Right renal pelvis (tissue), 4 donors: ENCODE results near the gene CAPZA2. TPM values are rescaled to one million over a fixed set of nuclear protein-coding genes. Genes with fewer than 3 reads are reported as not detected.

Experiments
- DNase-seq, 4 donors: peaks; one replicate each; pipeline ENCODE4 v3.0.0-alpha.2; 2013; ENCODE audit warnings: low read depth in 4 of 4, low spot score in 3 of 4, missing footprints in 1 of 4
- polyA plus RNA-seq, 4 donors: library from polyadenylated mRNA; unstranded; fragments of 120-200 nt; gene quantifications; one replicate each; pipeline ENCODE4 v1.2.1, GENCODE V29; 2013; ENCODE audit not compliant: insufficient read length in 4 of 4

The CAPZA2 gene
- polyA plus RNA-seq, 4 donors: 182 to 227 (median 226) TPM

DNA sequence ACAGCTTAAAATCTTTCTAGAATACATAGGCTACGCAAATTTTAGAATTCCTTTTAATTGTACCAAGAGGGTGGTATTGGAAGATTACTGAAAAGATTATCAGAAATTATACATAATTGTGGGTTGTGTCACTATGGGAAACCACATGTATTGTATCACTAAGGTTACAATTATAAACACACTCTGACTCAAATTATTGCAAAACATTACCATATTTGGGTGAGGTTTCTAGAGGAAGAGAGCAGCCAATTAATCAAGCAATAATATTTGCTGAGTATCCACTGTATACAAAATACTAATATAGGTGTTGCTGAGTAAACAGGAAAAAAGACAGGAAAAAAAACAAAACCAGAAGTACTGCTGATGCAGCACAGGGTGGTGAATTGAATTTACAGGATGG lies 3.1 kb upstream of the CAPZA2 start:
- no peak for DNase-seq

GRCh38 chr7:116861717-116862116 lies 670 bp upstream of the CAPZA2 start:
- DNase-seq: no peak

DNA sequence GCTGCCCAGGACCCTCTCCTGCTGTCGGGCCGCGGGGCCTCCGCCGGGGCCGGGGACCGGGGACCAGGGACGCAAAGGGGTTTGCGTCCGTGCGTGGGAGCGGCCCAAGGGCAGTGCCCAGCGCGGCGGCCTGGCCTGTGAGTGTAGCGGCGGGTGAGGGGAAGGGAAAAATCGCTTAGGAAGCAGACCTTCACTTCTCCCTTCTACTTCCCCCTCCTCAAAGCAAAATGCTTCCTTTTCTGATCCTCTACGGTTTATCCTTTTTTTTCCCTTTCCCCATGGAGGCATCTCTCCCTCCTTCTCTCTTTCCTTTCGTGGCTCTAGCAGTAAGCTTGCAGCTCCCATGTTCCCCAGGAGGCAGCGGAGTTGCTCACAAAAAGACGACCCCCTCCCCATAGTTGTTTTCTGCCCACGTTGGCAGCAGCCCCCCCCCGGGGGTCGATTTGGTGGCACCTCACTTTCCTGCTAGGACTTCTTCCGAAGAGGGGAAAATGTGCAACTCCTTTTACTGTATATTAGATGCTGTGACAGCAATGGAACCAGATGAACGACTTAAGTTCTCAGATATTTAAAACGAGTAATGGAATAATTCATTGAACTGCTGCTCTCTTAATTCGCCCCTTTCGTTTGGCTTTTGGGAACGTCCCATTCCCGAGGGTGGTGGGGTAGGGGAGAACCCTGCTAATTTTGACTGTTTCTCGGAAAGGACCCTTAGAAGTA lies 724 bp downstream of the CAPZA2 start:
- DNase-seq: peak; percentile 28 to 57 (median 44)

DNA sequence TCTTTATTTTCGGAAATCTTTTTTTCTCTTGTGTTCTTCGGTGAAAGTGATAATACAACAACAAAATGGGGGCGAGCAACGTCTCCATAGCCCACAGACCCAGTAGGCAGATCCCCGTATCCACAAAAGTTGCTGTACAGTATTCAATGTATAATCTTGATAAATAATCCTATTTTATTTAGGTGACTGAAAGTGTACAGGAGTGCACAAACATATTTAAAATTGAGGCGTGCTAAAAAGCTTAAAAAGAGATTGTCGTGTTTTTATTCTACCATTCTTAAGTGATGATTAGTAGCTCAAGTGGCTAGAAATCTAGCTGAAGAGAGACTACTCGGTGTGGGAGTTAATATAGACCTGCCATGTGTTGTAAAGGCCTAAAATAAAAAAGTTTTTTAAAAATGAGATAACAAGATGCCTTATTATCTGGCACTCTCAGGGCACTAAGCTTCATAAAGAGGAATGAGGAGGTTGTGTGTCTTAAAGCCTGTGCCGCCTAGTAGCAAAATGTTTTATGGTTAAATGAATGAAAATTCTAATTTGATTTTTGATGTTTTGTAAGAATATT lies 1.6 kb downstream of the CAPZA2 start:
- DNase-seq: no peak

GRCh38 chr7:116871061-116871700 lies 8.8 kb downstream of the CAPZA2 start:
- no peak for DNase-seq

GRCh38 chr7:116872026-116872425 lies 9.6 kb downstream of the CAPZA2 start:
- DNase-seq: no peak

GRCh38 chr7:116873619-116874018 lies 11.2 kb downstream of the CAPZA2 start:
- DNase-seq: no peak

GRCh38 chr7:116876664-116877442 lies 14.5 kb downstream of the CAPZA2 start:
- no peak for DNase-seq

- no peak for DNase-seq
These were observed 15.2 kb downstream of the CAPZA2 start for GRCh38 chr7:116877443-116878217.

- DNase-seq: no peak
These were observed 22.3 kb downstream of the CAPZA2 start for GRCh38 chr7:116884691-116885090.

DNA sequence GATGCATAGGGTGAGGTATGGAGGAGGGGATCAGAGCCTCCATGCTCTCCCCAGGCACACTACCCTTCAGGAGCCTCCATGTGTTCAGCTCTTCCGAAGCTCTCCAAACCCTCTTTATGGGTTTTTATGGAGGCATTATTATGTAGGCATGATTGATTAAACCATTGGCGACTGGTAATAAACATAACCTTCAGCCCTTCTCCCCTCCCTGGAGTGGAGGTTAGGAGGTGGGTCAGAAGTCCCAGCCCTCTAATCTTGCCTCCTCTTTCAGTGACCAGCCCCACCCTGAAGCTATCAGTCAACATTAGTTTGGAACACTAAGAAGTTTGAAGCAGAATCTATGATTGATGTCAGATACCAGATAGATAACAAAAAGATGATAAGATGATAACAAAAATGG lies 23.3 kb downstream of the CAPZA2 start:
- no peak for DNase-seq

DNA sequence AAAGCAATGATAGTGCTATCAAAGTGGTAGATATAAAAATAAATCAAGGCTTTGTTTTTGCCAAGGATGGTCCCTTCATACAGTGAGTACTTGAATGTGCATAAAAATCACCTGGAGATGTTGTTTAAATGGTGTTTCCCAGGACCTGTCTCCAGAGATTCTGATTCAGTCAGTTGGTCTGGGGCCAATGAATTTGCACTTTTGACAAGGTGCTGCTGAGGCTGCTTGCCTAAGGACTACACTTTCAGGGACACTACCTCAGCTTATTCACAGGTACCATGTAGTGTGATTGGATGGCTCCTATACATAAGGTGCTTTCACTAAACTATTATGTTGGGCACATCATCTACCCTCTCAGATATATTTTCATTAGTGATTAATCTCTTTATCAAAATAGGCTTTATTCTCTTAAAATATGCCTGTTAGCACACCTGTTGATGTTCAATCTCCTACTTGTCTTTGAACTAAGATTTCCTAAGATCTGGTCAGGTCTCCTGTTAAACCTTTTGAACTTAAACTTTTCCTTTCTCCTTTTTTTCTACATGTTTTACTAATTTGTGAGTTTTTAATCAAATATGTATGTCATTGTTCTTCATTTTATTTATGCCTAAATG lies 24.3 kb downstream of the CAPZA2 start:
- DNase-seq: no peak

- no peak for DNase-seq
These were observed 26.5 kb downstream of the CAPZA2 start for GRCh38 chr7:116888895-116889294.

GRCh38 chr7:116895849-116896248 lies 33.5 kb downstream of the CAPZA2 start:
- DNase-seq: no peak

DNA sequence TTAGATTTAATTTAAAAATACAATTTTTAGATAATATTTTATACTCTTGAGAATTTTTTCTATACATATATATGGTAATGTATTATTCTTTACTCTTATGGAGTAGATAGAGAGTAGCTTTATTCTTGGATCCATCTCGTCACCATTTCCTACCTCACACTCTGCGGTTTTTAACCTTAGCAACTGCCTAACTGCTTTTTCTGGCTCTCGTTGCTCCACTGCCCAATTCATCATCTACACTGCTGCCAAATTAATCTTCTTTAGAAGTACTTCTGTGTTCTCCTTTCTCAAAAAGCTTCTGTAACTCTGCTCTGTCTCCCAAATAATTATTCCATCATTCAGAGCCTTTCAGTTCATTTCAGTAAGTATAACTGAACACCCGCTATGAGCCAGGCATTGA lies 35.3 kb downstream of the CAPZA2 start:
- DNase-seq: no peak

DNA sequence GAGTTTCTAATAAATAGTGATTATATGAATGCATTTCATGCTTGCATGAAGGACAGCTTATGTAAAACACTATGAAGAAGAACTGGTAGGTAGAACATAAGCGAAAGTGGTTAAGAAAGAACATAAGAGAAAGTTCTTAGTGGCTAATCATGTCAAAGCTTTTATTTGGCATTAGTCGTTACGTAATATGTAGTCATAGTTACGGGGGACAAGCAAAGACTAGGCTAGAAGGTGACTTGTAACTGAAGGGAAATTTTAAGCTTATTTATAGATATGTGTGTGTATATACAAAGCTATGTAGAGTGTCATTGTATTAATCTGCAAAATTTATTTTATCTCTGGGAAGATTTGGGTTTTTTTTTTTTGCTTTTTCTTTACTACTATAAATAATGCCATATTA lies 36.9 kb downstream of the CAPZA2 start:
- DNase-seq: no peak

DNA sequence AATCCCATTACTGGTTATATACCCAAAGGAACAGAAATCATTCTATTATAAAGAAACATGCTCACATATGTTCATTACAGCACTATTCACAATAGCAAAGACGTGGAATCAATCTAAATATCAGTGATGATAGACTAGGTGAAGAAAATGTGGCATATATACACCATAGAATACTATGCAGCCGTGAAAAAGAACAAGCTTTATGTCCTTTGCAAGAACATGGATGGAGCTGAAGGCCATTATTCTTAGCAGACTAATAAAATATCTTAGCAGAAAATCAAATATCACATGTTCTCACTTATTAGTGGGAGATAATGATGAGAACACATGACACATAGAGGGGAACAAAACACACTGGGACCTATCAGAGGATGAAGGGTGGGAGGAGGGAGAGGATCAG lies 38.8 kb downstream of the CAPZA2 start:
- no peak for DNase-seq

DNA sequence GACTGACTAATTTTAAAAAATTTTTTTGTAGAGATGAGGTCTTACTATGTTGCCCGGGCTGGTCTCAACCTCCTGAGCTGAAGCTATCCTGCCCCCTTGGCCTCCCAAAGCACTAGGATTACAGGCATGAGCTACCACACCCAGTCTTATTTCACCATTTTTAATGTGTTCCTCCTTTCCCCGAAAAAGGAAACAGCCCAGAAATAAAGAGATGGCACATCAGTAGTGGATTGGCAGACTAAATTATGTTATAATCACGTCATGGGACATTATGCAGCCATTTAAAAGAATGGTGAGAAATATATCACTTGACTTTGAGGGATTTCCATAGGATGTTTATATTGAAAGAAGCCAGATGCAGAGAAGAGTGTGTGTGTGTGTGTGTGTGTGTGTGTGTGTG lies 40.5 kb downstream of the CAPZA2 start:
- DNase-seq: no peak

- no peak for DNase-seq
These were observed 44.0 kb downstream of the CAPZA2 start for GRCh38 chr7:116906391-116906790.

- no peak for DNase-seq
These were observed 48.0 kb downstream of the CAPZA2 start for GRCh38 chr7:116910383-116910782.
